ENCODE results near the gene ZNF764.

ZNF764 gene

DNA sequence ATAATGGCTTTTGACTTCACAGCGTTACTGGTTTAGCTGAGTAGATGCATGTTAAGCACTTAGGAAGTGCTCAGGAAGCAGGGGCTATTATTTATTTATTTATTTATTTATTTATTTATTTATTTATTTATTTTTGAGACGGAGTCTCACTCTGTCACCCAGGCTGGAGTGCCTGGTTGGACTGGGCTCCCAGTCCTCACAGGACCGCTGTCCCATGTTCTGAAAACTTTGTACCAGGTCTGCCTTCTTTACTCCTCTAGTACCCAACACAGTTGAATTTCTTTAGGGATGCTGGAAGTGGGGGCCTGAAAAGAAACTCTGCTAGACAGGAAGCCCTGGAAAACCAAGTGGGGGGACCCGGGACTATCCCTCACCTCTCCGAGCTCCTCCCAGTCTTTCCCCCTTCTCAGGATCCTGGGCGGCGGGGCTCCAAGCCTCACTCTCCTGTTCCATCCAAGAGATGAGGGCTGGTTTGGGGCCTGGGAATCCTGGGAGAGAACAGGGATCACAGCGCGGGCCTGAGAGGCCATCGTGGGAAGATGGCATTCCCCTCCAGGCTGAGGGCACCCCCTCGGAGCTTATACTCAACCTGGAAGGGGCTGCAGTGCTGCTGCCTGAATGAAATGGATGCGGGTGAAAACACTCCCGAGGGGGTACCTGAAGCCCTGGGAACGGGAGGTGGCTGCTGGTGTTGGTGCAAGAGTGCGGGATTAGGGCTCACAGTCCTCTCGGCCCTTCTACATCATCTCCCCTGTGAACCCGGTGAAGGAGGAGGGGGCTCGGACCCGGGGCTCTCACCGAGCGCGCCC lies 12.7 kb upstream of the ZNF764 start:
- no peak for DNase-seq (ENCODE audit: low read depth)

DNA sequence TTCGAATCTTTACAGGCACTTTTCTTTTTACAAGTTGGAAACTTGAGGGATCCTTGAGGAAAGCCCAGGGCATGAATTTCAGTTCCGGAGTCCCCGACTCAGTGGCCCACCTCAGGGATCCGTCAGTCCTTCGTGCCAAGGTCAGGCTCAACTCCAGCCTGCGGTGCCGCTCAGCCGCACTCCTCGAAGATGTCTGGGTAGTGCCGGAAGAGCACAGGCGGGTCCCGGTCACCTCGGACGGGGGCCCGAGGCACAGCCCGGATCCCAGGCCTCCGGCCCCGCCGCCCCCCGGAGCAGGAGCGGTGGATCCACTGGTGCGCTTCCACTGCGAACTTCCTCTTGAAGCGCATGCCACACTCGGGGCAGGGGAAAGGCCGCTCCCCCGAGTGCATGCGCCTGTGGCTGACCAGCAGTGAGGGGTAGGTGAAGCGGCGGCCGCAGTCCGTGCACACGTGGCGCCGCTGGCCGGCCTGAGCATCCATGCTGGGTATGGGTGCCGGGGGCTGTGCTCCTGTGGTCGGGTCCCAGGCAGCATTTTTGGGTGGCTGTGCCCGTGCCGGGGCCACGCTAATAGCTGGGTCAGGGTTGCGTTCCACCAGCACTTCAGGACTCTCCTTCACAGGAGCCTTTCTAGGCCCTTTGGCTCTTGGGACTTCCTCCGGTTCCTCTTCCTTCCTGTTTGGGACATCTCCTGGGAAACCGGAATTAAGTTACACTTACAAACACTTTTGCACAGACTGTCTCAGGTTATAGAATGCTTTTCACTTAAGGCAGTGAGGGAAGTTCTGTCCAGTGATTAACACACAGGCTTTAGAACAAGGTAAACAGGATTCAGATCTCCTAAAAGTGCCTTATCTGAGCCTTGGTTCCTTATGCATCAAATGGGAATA lies 11.8 kb upstream of the ZNF764 start:
- no peak for DNase-seq (ENCODE audit: low read depth)

DNA sequence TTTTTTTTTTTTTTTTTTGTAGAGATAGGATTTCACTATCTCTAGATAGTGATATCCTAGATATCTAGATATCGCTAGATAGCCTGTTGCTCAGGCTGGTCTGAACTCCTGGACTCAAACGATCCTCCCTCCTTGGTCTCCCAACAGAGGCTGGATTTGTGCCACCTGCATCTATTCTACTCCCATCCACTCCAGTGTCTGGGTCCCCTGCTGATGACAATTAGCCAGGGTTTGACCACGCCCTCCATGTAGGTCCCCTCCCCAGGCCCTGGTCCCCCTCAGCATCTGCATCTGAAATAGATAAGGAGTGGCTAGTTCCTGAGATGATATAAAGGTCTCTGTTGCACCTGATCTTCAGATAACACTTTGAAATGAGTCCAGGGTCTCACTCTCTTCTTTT lies 11.1 kb upstream of the ZNF764 start:
- DNase-seq (ENCODE audit: low read depth) = no peak

DNA sequence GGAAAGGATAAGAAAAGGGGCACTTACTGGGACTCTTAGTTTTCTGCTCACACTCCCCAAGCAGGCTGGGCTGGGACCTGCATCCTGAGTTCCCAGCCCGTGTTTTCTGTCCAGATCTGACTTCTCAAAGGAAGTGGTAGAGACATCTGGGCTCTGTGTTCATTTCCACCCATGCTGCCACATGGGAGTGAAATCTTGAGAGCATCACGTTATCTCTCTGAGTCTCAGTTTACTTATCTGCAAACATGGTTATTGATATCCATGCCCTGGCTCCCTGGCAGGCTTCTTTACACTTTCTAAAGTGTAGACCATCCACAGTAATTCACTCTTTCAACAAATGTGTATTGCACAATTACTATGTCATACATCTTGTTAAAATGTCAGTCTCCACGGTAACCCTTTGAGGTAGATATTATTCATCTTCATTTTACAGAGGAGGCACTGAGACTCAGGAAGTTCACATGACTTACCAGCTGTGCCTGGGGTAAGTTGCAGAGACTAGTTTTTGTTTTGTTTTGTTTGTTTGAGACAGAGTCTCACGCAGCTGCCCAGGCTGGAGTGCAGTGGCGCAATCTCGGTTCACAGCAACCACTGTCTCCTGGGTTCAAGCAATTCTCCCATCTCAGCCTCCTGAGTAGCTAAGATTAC lies 9.9 kb upstream of the ZNF764 start:
- DNase-seq (ENCODE audit: low read depth) = peak; percentile 37

DNA sequence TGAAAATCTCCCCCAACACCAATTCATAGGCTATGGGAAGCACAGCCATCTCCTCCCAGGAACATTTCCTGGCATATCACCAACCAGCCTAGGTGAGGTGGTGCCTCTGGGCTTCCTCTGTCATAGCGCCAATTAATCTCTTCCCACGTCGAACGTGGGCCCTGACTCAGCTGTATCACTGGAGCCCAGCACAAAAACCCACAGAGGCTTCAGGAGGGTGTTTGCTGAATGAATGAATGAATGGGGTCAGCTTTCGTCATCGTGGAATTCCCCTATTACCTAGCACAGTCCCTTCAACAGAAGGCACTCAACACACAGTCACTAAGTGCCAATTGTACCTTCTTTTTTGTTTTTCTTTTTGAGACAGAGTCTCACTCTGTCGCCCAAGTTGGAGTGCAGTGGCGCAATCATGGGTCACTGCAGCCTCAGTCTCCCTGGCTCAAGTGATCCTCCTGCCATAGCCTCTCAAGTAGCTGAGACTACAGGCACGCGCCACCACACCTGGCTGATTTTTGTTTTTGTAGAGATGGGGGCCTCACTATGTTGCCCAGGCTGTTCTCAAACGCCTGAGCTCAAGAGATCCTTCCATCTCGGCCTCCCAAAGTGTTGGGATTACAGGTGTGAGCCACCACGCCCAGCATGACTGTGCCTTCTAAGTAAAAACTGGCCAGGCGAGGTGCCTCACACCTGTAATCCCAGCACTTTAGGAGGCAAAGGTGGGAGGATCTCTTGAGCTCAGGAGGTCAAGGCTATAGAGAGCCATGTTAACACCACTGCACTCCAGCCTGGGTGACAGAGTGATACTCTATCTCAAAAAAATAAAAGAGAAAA lies 9.2 kb upstream of the ZNF764 start:
- DNase-seq (ENCODE audit: low read depth) = peak; percentile 53

DNA sequence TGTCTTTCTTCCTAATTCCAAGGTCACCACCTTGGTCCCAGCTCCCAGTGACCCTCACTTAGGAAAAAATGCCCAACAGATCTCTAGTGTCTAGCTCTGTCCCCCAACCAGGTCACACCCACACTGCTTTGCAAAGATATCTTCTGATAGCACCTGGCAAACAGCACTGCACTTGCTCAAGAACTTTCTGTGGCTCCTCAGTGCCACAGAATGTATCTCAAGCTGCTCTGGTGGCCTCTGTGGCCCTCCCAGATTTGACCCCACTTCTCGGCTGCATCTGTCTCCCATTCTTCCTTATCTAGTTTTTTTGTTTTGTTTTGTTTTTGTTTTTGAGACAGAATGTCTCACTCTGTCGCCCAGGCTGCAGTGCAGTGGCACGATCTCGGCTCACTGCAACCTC lies 8.4 kb upstream of the ZNF764 start:
- DNase-seq (ENCODE audit: low read depth) = no peak

DNA sequence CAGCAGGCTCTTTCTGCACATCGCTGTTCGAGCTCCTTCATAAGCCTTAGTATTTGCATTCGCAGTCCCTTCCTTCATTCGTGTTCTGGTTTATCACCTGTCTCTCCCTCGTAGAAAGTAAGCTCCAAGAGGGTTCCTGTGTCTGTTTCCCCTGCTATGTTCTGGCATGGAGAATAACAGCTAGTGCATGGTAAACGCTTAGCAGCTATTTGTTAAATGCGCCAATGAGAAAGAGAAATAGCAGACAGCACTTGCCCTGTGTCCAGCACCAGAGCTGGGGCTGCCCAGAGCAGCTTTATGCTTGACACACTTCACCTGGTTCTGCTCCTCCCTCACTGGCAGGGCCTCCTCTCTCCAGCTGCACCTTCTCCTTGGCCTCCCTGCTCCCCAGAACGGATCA lies 7.8 kb upstream of the ZNF764 start:
- no peak for DNase-seq (ENCODE audit: low read depth)

DNA sequence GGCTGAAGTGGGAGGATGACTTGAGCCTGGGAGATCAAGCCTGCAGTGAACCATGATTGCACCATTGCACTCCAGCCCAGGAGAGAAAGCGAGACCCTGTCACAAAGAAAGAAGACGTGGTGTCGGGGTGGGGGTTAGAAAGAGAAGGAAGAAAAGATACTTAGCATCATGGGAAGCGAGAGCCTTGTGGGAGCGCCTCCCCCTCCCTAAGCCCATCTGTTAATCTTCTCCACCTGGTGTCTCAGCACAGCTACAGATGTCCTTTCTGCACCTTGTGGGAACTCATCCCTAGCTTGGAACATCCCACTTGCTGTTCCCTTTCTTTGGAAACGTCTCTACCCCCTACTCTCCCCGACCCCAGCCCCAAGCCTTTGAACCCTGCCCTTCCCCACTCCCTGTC lies 7.4 kb upstream of the ZNF764 start:
- no peak for DNase-seq (ENCODE audit: low read depth)

DNA sequence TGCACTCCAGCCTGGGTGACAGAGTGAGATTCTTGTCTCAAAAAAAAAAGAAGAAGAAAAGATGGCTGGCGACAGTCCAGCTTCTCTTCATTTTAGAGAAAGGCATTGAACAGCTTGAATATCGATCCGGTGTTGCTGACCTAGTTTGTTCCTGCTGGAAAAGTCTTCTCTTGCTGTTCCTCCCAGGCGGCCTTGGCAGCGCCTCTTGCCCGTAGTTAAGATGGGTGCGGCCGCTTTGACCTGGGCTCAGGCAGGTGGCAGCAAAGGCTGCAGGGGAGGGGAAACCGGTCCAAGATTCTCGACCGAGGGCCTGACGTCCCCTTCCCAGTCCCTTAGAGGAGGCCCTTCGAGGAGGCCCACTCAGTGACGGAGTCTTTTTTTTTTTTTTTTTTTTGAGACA lies 3.8 kb upstream of the ZNF764 start:
- DNase-seq (ENCODE audit: low read depth) = no peak

DNA sequence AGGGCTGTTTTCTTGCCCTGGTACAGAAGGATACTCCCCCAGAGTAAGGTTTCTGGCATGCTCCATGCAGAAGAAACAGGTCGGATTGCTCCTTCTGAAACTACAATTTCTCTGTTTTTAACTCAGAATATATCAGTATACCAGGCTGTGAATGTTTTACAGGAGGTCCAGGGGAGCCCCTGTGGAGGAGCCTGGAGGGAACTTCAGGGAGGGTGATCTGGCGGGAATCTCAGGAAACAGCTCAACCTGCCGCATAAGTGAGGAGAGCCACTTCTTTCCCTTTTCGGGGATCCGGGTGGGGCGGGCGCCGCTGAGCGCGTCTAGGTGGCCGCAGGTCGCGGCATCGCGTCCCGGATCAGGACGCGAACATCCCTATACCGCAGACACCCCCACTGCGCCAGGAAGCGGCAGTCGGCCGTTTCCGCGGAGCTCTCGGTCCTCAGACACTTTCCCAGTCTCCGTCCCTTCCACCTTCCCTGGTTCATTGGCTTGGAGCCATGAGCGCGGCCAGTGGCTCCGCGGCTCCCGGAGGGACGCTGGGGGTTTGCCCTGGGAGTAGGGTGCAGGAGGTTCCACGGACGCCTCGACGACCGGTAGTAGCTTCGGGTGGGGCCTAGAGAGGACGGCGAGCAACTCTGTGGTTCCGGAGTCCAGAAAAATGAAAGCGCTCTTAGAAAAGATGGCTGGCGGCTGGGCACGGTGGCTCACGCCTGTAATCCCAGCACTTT lies 3.1 kb upstream of the ZNF764 start:
- no peak for DNase-seq (ENCODE audit: low read depth)

DNA sequence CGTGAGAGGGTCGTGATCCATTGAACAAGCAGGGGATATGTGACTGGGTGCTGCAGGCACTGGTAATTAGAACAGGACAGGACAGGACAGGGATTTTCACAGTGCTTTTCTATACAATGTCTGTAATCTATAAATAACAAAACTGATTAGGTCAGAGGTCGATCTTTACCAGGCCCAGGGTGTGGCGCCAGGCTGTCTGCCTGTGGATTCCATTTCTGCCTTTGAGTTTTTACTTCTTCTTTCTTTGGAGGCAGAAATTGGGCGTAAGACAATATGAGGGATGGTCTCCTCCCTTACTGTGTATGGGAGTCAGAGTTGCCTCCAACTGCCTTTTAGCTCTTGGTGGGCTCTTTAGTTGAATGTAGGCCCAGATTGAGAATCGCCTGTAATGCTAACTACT lies 1.5 kb upstream of the ZNF764 start:
- DNase-seq (ENCODE audit: low read depth) = no peak

DNA sequence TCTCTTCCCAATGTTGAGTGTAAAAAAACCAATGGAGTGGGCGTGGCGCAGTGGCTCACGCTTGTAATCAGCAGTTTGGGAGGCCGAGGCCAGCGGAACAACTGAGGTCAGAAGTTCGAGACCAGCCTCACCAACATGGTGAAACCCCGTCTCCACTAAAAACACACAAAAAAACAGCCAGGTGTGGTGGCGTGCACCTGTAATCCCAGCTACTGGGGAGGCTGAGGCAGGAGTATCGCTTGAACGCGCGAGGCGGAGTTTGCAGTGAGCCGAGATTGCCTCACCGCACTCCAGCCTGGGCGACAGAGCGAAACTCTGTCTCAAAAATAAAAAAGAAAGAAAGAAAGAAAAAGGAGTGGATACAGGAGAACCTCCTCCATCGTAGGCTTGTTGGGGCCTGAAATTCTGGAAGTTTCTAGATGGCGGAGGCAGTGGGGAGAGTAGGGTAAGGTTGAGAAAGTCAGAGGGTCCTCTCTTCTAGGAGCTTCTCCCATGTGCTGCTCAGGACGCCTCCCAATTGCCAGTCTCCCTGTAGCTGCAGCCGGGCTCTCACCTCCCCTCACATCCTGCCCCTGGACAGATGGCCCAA lies 709 bp upstream of the ZNF764 start:
- DNase-seq (ENCODE audit: low read depth) = no peak

DNA sequence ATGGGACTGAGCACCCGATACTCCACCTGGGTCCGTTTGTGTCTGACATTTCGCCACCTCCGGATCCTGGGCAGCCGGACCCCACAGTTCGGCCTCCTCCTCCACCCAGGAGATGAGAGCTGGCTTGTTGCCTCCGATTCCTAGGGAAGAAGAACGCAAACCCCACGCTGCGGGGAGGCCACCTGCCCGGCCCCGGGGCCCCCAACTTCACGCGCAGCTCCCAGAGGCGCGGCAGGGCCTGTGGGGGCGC lies 542 bp downstream of the ZNF764 start:
- DNase-seq (ENCODE audit: low read depth) = no peak

DNA sequence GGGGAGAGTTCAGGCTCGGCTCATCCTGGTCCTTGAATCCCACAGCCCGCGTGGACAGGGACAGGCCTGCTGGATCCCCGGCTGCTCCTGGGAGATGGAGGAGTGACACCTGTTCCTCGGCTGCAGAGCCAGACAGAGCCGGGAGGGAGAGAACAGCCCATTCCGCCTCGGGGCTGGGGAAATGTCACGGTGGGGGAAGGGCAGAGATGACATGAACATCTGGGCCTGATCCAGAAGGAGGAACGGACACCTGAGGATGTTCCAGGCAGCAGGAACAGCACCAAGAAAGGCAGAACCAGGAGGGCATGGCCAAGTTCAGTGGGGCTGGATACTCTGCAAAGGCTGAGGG lies 2.1 kb downstream of the ZNF764 start:
- no peak for DNase-seq (ENCODE audit: low read depth)

DNA sequence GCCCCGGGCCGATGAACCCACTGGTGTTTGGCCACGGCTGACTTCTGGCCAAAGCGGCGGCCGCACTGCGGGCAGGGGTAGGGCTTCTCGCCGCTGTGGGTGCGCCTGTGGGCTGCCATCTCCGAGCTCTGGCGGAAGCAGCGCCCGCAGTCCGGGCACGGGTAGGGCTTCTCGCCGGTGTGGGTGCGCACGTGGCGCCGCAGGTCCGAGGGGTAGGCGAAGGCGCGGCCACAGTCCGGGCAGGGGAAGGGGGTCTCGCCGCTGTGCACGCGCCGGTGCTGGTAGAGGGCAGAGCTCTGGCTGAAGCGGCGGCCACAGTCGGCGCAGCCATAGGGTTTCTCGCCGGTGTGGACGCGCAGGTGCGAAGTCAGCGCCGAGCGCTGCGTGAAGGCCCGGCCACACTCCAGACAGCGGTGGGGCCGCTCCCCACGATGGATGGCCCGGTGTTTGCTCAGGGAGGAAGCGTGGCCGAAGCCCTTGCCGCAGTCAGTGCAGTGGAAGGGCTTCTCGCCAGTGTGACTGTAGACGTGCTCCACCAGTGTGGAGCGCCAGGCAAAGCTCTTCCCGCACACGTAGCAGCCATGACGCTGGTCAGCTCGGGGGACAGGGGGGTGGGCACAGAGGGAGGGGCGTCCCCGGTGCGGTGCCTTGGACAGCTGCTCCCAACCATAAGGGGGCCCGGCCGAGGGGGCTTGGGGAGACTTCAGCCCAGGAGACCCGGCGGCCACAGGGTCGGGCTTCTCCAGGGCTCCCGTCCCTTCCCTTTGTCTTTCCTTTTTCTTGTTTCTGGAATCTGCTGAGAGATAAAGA lies 2.7 kb downstream of the ZNF764 start:
- no peak for DNase-seq (ENCODE audit: low read depth)

DNA sequence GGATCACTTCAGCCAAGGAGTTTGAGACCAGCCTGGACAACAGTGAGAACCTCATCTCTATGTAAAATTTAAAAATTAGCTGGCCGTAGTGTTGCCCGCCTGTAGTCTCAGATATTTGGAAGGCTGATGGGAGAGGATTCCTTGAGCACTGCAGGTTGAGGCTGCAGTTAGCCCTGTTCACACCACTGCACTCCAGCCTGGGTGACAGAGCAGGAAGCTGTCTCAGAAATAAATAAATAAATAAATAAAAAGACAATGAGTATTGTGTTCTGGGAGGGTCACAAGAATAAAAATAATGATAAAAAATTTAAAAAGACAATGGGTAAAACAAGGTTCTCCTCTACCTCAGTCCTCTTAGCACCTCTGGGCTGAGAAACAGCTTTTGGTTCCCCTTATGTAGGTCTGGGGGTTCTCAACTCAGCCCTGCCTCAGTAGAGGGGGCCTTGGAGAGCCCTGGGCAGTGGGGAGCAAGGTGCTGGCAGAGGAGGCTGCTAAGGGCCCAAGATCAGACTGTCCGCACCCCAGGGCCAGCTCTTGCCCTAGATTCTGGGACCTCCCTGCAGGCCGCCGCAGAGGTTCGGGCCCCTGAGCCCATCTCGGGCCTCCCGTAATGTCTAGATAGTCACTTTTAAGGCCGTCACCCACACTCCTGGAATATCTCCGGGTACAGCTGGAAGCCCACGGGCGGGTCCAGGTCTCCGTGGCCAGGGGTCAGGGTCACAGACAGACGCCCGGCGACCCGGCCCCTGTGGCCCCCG lies 3.4 kb downstream of the ZNF764 start:
- DNase-seq (ENCODE audit: low read depth) = no peak

DNA sequence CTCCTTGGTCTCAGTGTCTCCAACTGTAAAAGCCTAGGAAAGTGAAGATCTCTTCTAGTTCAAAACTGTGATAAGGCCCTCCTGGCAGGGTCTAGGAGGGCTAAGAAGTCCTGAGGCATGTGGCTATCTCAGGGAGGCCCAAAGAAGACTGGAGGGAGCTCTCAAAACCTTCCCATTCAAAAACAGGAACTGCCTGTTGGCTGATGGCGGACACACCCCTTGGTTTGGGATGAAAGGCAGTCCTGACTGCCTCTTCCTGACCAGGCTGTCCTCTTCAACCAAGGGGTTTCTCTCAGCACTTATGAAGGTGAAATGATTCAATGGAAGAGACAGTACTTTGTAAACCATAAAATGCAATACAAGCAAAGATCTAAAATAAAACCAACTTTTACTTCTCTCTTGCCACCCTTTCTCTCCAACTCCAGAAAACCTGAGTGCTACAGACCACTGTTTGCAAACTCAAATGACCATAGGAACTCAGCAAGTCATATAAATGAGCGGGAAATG lies 4.7 kb downstream of the ZNF764 start:
- DNase-seq (ENCODE audit: low read depth) = no peak

DNA sequence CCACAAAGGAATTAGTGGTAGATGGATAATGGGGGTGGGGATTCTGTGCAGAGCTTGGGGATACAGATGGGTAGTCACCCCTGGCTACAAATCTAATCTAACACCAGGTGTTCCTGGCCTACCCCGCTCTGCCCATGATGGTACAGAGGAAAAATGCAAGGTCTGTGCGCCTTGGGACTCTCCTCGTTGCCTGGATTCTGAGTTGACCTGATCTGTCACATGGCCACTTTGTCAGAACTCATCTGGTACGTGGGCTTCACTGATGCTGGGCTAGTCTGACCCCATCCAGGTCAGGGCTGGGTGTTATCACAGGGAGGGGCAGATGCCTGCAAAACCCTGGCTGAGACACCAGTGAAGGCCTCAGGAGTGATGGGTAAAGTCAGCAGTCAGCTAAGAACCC lies 5.2 kb downstream of the ZNF764 start:
- no peak for DNase-seq (ENCODE audit: low read depth)

DNA sequence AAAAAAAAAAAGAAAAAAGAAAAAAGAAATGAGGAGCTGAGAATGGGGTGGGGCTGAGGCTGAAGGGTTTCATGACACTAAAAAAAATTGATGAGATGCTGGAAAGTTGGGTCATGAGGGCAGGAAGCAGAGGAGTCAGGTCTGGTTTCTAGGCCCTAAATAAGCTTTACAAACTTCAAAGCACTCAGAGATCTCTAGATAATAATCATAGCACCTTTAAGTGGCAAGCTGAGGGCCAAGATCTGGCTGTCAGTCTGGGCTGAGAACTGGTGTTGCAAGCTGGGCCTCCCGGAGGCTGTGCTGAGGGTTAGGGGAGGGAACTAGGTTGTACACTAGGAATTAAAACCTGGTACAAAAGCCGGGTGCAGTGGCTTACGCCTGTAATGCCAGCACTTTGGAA lies 6.4 kb downstream of the ZNF764 start:
- DNase-seq (ENCODE audit: low read depth) = peak; percentile 64

All from T follicular helper cell (primary cell).